ENCODE measurements around the gene EAPP.

DNA sequence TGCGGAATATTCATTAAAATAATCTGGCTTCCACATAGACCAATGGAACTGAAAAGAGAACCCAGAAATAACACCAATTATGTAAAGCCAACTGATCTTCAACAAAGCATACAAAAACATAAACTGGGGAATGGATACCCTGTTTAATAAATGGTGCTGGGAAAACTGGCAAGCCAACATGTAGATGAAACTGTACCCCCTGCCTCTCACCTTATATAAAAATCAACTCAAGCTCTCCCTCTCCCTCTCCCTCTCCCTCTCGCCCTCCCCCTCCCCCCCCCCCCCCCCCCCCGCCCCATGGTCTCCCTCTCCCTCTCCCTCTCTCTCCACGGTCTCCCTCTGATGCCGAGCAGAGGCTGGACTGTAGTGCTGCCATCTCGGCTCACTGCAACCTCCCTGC lies 64.3 kb downstream of the EAPP start:
- no peak for TF ChIP-seq CTCF (IDR thresholded peaks at IDR 0.05)
- no peak for TF ChIP-seq POLR2A (IDR thresholded peaks at IDR 0.05)
